ENCODE results near the gene POT1. TPM values are rescaled to one million over a fixed set of nuclear protein-coding genes. Genes with fewer than 3 reads are reported as not detected.

Gene POT1
- total and polyA plus RNA-seq, 2 of the 13 experiments (the other 11 are each of a cell fraction or from before 2014, with no cell fraction given): 21.7 to 23.4 TPM

DNA sequence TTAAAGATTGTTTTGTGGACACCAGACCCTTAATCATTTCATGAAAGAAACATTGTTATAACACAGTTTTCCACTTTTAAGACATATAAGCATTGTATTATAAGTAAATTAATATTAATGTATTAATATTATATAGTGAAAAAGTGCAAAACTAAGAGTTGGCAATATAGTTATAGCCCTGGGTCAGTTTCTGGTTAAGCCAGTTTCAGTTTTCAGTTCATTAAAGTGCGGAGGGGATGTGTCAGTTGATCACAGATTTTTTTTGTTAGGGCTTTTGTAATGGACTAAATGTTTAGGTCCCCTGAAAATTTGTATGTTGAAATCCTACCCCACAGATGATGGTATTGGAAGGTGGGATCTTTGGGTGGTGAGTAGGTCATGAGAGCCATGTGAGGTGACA, 118.3 kb downstream of the POT1 start:
- 5% methylated on average over 1 of the region's 1 CpG for WGBS (ENCODE audit: low lambda C conversion rate)
- H3K9ac ChIP-seq (ENCODE audit: insufficient read depth, low read depth, low read length): no peak overlapping the region
- ChIA-PET POLR2A (no interaction called here), CTCF (ENCODE audit: low intra/inter-chr PET ratio, low total read pairs) (no interaction called here)
- no peak overlapping the region for H3K4me2 ChIP-seq (ENCODE audit: low read depth, low read length)
- no peak overlapping the region for H3K27ac ChIP-seq (ENCODE audit: extremely low read length, insufficient read depth, low read length)
- no peaks in the 10 kb centered on the region for H3K36me3 ChIP-seq (replicated peaks in 1 of 2; ENCODE audit: control insufficient read depth in 1 of 2, insufficient read depth in 2 of 2, low read length in 2 of 2)
- intact Hi-C loops (cut with micrococcal nuclease; ENCODE audit: unreplicated experiment): no loop called here
- in situ Hi-C loops (cut with HindIII; ENCODE audit: extremely low pct_ligation_motif_present, low pct_unique_long_range_greater_than_20kb): no loop called here
- H3K9me3 ChIP-seq (ENCODE audit: low read length): no peaks in the 10 kb centered on the region
- DNase-seq (ENCODE audit: low spot score) (no peak), ATAC-seq (no peak), FAIRE-seq (no peak)
- H2AFZ ChIP-seq (ENCODE audit: low read length): no peak overlapping the region
- no peaks in the 10 kb centered on the region for H3K79me2 ChIP-seq (ENCODE audit: insufficient read depth, low read length)
- no peak overlapping the region for H3K4me3 ChIP-seq (replicated peaks in 1 of 3; ENCODE audit: insufficient read depth in 1 of 3, low read depth in 2 of 3, low read length in 3 of 3)
- H4K20me1 ChIP-seq (ENCODE audit: insufficient read depth, low read length): no peaks in the 10 kb centered on the region
- H3K4me1 ChIP-seq (ENCODE audit: insufficient read depth, low read length): no peaks in the 10 kb centered on the region
- no TSS peak for BruUV-seq (replicated peaks)
- no peaks in the 10 kb centered on the region for H3K27me3 ChIP-seq (ENCODE audit: control insufficient read depth in 1 of 2, insufficient read depth in 2 of 2, low read length in 2 of 2)
- no peak for TF ChIP-seq ZNF513 (CRISPR knock-in tag; conservative IDR thresholded peaks at IDR 0.05)
- TF ChIP-seq ZNF792 (CRISPR knock-in tag; IDR thresholded peaks at IDR 0.05): no peak
- TF ChIP-seq AKAP8 (CRISPR knock-in tag; IDR thresholded peaks at IDR 0.05): no peak
- no peak for TF ChIP-seq RCOR2 (CRISPR knock-in tag; IDR thresholded peaks at IDR 0.05)
- no peak for TF ChIP-seq NFYB (CRISPR knock-in tag; IDR thresholded peaks at IDR 0.05)
- no peak for TF ChIP-seq ZNF646 (CRISPR knock-in tag; IDR thresholded peaks at IDR 0.05)
- no peak for TF ChIP-seq ZNF230 (CRISPR knock-in tag; IDR thresholded peaks at IDR 0.05)
- TF ChIP-seq ATF4 (CRISPR knock-in tag; IDR thresholded peaks at IDR 0.05): no peak
- TF ChIP-seq ZNF343 (CRISPR knock-in tag; IDR thresholded peaks at IDR 0.05): no peak
- no peak for TF ChIP-seq NKX3-1 (CRISPR knock-in tag; IDR thresholded peaks at IDR 0.05)
- TF ChIP-seq KDM1A (CRISPR knock-in tag; IDR thresholded peaks at IDR 0.05): no peak
- TF ChIP-seq FOXJ3 (CRISPR knock-in tag; IDR thresholded peaks at IDR 0.05; ENCODE audit: borderline replicate concordance): no peak
- TF ChIP-seq ZBTB2 (CRISPR knock-in tag; IDR thresholded peaks at IDR 0.05; ENCODE audit: low read depth): no peak
- TF ChIP-seq, protein P1, sequence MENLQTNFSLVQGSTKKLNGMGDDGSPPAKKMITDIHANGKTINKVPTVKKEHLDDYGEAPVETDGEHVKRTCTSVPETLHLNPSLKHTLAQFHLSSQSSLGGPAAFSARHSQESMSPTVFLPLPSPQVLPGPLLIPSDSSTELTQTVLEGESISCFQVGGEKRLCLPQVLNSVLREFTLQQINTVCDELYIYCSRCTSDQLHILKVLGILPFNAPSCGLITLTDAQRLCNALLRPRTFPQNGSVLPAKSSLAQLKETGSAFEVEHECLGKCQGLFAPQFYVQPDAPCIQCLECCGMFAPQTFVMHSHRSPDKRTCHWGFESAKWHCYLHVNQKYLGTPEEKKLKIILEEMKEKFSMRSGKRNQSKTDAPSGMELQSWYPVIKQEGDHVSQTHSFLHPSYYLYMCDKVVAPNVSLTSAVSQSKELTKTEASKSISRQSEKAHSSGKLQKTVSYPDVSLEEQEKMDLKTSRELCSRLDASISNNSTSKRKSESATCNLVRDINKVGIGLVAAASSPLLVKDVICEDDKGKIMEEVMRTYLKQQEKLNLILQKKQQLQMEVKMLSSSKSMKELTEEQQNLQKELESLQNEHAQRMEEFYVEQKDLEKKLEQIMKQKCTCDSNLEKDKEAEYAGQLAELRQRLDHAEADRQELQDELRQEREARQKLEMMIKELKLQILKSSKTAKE (CRISPR knock-in tag; IDR thresholded peaks at IDR 0.05; ENCODE audit: borderline replicate concordance): no peak

Measured in HepG2 (cell line).